C4-2B (cell line): ENCODE measurements around the gene CCL1.

ENCODE experiments used
- CTCF ChIP-seq: fragments of 450-650 bp; conservative IDR thresholded peaks from 2 replicates; pipeline ENCODE4 v1.5.1; 2017; ENCODE audit warnings: mild to moderate bottlenecking
- ZFX ChIP-seq: fragments of 450-650 bp; IDR thresholded peaks from 2 replicates; pipeline ENCODE4 v1.6.1; 2017

GRCh38 chr17:34409352-34409751 is 46.3 kb upstream of the CCL1 start:
- TF ChIP-seq CTCF (no peak), ZFX (no peak)
